IPS-NIHi7 (cell line): ENCODE data around the gene CAMKMT.

ENCODE experiments used
- DNase-seq: peaks from one replicate; pipeline ENCODE4 v3.0.0; 2012; ENCODE audit warnings: mixed read lengths; ENCODE audit errors: extremely low spot score

CAMKMT gene

DNA sequence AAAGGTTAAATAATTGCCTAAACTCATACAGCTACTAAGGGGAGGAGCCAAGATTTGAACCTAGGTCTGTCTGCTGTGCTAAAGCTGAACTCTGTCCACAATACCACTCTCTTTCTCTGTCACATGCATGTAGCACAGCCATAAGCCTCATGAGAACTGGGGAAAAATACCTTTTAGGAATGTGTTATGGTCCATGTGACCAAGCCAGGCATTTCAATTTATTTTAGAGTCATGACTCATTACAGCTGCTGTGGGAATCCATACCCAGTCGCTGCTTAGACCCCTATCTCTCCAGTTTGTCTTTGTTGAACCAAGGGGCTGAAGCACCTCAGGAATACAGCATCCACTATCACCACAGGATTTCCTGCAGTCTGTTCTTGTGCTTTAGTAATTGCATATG is 379.8 kb downstream of the CAMKMT start:
- no peak for DNase-seq

- no peak for DNase-seq
These were observed 380.3 kb downstream of the CAMKMT start for GRCh38 chr2:44742057-44742456.

- no peak for DNase-seq
These were observed 381.7 kb downstream of the CAMKMT start for GRCh38 chr2:44743473-44743872.

GRCh38 chr2:44744961-44745892 is 383.5 kb downstream of the CAMKMT start:
- no peak for DNase-seq

- no peak for DNase-seq
These were observed 384.4 kb downstream of the CAMKMT start for GRCh38 chr2:44745922-44746766.

GRCh38 chr2:44746856-44747615 is 385.3 kb downstream of the CAMKMT start:
- DNase-seq: no peak

DNA sequence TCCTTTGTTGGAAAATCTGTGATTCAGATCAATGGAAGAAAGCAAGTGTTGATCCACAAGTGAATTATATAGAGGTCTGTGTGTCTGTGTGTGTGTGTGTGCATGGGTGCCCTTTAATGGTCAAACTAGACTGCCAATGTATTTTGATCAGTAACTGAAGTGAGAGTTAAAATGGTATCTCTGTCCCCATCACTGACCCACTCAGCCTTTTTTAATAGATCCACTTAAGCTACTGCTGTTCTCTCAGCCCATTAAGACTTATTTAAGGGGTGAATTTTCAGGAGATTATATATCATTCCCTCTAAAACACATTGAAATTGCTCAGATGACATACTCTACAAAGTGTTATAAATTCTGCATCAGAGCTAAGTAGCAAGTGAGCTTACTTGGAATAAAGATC is 386.0 kb downstream of the CAMKMT start:
- no peak for DNase-seq

DNA sequence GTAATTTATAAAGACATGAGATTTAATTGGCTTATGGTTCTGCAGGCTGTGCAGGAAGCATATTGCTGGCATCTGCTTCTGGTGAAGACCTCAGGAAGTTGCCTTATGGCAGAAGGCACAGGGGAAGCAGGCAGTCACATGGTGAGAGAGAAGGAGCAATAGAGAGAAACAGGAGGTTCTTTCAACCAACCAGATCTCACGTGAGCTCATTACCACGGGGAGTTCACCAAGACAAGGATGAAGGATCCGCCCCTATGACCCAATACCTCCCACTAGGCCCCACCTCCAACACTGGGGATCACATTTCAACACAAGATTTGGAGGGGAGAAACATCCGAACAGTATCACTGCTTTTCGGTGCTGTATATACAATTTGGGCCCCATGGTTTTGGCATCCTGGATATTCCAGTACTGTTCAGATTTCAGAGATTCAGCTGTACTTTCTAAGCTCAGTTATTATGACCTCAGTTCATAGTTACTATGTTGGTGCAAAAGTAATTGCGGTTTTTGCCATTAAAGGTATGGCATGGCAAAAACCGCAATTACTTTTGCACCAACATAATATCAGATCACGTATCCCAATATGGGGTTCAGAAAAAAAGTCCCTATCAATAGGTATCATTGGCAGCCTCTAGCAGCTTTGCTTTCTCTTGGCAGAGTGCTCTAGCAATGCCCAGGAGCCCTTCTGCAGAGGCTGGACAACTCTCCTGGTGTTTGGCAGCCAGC is 390.2 kb downstream of the CAMKMT start:
- peak; percentile 66 for DNase-seq

DNA sequence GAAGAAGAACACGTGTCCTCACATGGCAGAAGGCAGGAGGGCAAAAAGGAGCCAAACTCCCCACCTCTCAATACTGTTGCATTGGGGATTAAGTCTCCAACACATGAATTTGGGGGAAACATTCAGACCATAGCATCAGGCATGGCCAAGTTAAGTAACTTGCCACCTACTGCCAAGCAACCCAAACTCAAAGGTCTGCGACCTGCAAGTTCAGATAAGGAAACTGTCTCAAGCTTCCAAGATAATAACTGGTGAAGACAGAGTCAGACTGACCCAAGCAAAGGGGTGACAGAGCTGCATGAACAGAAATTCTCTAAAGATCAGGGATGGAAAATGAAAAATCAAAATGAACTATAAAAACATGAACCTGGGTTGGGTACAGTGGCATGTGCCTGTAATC is 391.0 kb downstream of the CAMKMT start:
- DNase-seq: no peak

DNA sequence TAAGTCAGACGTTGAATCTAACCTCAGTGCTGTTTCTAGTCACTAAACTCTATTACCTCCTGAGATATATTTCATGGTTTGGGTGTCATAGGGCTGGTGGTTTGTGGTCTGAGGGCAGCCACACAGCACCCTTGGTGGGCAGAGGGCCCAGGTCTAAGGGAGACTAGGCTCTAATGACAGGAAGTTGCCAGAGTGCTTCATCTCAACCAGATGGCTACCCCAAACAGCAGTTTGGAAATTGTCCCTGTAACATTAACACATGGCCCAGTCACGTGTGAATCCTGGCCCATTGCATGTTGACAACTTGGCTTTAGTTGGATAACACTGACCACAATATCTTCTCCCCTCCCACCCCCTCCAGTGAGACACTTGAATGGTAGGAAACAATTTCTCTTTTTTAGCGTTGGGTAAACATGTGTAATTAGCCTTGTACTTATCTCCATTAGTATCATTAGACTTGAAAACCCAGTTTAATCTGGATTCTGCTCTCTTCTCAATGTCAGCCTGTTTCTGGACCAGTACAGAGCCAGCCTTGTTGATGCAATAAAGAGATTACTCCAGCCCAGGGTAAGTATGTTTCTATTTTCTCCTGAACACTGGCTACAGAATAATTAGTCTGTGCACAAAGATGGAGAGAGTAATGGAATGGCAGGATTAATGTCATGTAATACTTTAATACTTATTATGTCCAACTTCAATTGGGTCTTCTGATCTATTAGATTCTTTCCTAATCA is 392.0 kb downstream of the CAMKMT start:
- DNase-seq: no peak

- DNase-seq: no peak
These were observed 396.8 kb downstream of the CAMKMT start for GRCh38 chr2:44758591-44758990.

GRCh38 chr2:44759823-44760222 is 398.1 kb downstream of the CAMKMT start:
- no peak for DNase-seq

DNA sequence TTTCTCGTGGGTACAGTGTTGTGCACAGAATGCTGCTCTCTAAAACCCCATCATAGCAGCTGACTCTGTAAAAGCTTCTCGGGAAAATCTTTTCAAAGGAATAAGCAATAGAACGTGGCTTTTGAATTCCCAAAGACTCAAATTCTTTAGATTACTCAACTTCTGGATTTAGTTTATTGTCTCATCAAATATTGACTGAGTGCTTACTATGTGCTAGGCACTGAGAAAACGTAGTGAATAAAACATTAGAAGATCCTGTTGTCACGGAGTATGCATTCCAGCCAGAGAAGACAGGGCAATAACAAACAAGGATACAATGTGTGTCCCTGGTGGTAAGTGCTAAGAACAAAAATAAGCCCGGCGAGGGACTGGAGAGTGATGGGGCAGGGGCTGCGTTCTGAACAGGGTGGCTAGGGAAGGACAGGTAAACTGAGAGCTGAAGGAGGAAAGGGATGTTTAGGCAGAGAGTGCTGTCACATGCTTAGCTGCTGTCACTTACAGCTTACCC is 401.6 kb downstream of the CAMKMT start:
- no peak for DNase-seq

DNA sequence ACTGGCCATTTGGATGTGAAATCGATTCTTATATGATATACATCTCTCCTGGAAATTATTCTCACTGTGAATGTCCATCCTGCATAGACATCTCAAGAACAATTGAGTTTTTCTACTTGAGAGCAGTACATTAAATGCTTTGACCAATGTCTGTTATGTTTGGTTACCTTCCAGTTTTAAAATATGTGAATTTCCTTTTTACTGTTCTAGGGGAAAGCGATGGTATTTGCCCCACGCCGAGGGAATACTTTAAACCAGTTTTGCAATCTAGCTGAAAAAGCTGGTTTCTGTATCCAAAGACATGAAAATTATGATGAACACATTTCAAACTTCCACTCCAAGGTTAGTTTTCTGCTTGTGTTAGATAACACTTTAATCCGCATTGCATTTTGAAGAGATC is 404.5 kb downstream of the CAMKMT start:
- no peak for DNase-seq

DNA sequence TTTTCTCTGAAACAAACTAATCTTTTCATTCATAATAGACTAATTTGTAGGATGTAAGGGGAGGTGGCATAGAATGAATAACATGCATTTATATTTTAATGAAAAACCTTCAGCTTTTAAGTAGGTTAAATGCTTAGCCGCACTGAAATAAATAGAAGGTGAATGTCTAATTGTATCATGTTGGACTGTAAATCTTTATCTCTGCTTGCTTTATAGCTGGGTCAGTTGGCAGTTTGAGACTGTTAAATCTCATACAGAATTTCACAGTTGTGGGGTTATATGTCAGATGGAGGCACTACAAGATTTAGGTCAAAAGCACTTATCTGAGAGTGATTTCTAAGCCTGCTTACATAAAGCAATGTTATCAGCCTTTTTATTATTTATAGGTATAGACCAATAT is 405.0 kb downstream of the CAMKMT start:
- no peak for DNase-seq

DNA sequence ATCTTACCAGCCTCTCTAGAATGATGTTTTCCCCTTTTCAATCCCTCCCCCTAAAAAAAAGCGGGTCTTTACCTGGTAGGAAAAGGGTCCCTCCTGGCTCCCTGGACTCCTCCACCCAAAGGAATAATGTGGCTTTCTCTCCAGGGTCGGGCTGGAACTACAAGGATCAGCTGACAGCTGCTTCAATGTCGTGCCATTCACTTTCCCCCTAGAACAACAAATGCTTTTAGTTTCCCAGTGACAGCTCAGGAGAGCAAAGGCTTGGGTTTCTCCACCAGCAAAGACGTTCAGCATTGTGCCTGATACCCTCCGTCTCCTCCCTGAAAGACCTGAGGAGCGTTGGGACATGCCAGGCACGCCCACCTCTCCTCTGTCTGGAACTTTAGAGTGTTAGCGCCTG is 405.9 kb downstream of the CAMKMT start:
- no peak for DNase-seq

DNA sequence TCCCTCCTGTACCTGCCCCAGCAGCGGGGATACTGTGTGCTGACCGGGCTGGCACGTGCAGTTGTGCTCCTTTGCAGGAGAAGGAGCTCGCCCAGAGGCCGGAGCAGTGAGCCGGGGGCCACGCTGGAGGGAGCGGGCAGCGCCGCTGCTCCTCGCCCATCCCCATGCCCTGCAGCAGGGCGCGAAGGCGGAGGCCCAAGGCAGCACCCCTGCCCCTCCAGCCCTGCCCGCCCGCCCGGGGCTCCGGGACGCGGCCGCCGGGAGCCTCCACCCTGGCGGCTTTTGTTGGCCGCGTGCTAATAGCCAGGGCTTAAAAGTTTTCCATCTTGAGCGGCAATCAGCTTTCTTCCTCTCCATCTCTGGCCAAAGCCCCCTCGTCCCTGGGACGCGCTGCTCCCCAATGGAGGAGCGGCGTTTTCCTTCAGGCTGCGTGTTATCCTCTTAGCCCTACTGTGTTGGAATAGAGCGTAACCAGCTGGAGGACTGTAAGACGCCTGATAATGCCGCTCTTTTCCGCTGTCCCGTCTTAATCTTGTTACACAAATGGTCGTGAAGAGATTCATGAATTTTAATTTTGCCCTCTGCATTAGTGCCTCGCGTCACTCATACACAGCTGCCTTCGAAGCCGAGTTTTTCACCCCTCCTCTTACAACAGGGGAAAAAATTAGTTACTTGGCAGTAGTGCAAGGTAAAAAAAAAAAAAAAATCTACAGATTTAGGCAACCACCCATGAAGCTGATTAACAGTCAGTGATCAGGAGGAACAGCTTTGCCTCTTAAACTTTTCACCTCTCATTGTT is 406.9 kb downstream of the CAMKMT start:
- peak; percentile 34 for DNase-seq

GRCh38 chr2:44769349-44770011 is 407.7 kb downstream of the CAMKMT start:
- DNase-seq: no peak
